Spleen (tissue), 7 donors: ENCODE results near the gene OR10D3.
"Not testable (repeated sequence)": the region's sequence is repeated elsewhere in the genome, so short reads cannot be mapped to it uniquely, and the experiment has no call there.

Experiments
- POLR2A ChIP-seq, 3 donors: fragments of 450-650 bp; IDR thresholded peaks; one replicate each; pipeline ENCODE4 v1.5.1; 2017; ENCODE audit warnings: antibody characterized with exemption in 3 of 3, mild to moderate bottlenecking in 1 of 3
- TF ChIP-seq, protein P1 (sequence below), 11 experiments: fragments of 200-600 bp in 7 of 11; fragments of 450-650 bp in 4 of 11; sonication (generic) in 4 of 11; IDR thresholded peaks in 8 of 11; conservative IDR thresholded peaks in 3 of 11; 1 replicate in 7 of 11; 2 replicates in 4 of 11; pipeline versions ENCODE4 v1.4.0 to v1.8.0; 2016 to 2021; ENCODE audit warnings: antibody characterized with exemption in 11 of 11, inconsistent platforms in 4 of 11, mild to moderate bottlenecking in 1 of 11
- donor health status: DM: no; HTN: no; CAD: no; lungs with moderate emphysema.
- donor health status: DM: no; HTN: no; CAD: no.
- donor health status: DM: no; HTN: no; CAD: no.

GRCh38 chr11:124170315-124170714, 12.8 kb upstream of the OR10D3 start:
- TF ChIP-seq, protein P1, sequence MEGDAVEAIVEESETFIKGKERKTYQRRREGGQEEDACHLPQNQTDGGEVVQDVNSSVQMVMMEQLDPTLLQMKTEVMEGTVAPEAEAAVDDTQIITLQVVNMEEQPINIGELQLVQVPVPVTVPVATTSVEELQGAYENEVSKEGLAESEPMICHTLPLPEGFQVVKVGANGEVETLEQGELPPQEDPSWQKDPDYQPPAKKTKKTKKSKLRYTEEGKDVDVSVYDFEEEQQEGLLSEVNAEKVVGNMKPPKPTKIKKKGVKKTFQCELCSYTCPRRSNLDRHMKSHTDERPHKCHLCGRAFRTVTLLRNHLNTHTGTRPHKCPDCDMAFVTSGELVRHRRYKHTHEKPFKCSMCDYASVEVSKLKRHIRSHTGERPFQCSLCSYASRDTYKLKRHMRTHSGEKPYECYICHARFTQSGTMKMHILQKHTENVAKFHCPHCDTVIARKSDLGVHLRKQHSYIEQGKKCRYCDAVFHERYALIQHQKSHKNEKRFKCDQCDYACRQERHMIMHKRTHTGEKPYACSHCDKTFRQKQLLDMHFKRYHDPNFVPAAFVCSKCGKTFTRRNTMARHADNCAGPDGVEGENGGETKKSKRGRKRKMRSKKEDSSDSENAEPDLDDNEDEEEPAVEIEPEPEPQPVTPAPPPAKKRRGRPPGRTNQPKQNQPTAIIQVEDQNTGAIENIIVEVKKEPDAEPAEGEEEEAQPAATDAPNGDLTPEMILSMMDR (IDR thresholded peaks at IDR 0.05 in 8 of 11, conservative IDR thresholded peaks at IDR 0.05 in 3 of 11), result not testable (repeated sequence)
- TF ChIP-seq POLR2A (IDR thresholded peaks at IDR 0.05), result not testable (repeated sequence)
